ENCODE data around the gene SPRING1. TPM values are rescaled to one million over a fixed set of nuclear protein-coding genes. Genes with fewer than 3 reads are reported as not detected.

The SPRING1 gene
- total RNA-seq: 43.6 and 47.5 TPM in 2 replicates

GRCh38 chr12:116737774-116738657, at the start of gene SPRING1, which contains the start of gene RNFT2:
Gene SPRING1, minus strand, starts transcription at chr12:116738069. Its CDS starts 169 bp downstream, at chr12:116737900.
Gene RNFT2, plus strand, starts transcription at chr12:116738315. Its CDS starts 2,183 bp downstream, at chr12:116740498.

Small RNAs within 50 kb of the gene (small RNA-seq; reads per million reads assigned to genes)
- gene RNU6-558P: not detected

Other genes with a start within 250 kb of the SPRING1 start
- 0.72 and 0.93 TPM in 2 replicates for gene MAP1LC3B2, start 178.7 kb downstream of the SPRING1 start, total RNA-seq
- gene RNFT2, start 246 bp upstream of the SPRING1 start, total RNA-seq: 4.8 and 6.0 TPM in 2 replicates
- not detected in 2 replicates for gene HRK, start 143.4 kb upstream of the SPRING1 start, total RNA-seq
- 15.1 and 19.3 TPM in 2 replicates for gene FBXW8, start 172.9 kb upstream of the SPRING1 start, total RNA-seq